GM19467 (cell line): ENCODE results near the gene C15orf40.
"Not testable (repeated sequence)": the region's sequence is repeated elsewhere in the genome, so short reads cannot be mapped to it uniquely, and the experiment has no call there.

Experiments
- ATAC-seq: cut with Tn5 transposase; IDR thresholded peaks from one replicate; pipeline ENCODE4 v1.9.1; 2021; ENCODE audit warnings: mild to moderate bottlenecking, moderate library complexity; ENCODE audit not compliant: unreplicated experiment

Gene C15orf40

GRCh38 chr15:83011271-83012075, at the start of gene C15orf40:
TSS of gene C15orf40 (minus strand) at chr15:83011639. CDS start at chr15:83011607, 32 bp downstream.
- peak; percentile 88 for ATAC-seq

GRCh38 chr15:83057696-83058376, 46.4 kb upstream of the C15orf40 start:
- ATAC-seq: no peak

GRCh38 chr15:83057002-83057401, 45.6 kb upstream of the C15orf40 start:
- no peak for ATAC-seq

GRCh38 chr15:83053151-83053550, 41.7 kb upstream of the C15orf40 start:
- ATAC-seq: no peak

- ATAC-seq: no peak
Measured at GRCh38 chr15:83046558-83047127, 35.2 kb upstream of the C15orf40 start.

GRCh38 chr15:83044156-83044555, 32.7 kb upstream of the C15orf40 start:
- no peak for ATAC-seq

- no peak for ATAC-seq
Measured at GRCh38 chr15:83039206-83039605, 27.8 kb upstream of the C15orf40 start.

- no peak for ATAC-seq
Measured at GRCh38 chr15:83036253-83036652, 24.8 kb upstream of the C15orf40 start.

GRCh38 chr15:83031234-83031633, 19.8 kb upstream of the C15orf40 start:
- not testable (repeated sequence) for ATAC-seq

GRCh38 chr15:83030021-83030420, 18.6 kb upstream of the C15orf40 start:
- ATAC-seq: no peak

- no peak for ATAC-seq
Measured at GRCh38 chr15:83018436-83018835, 7.0 kb upstream of the C15orf40 start.

- no peak for ATAC-seq
Measured at GRCh38 chr15:83016906-83017305, 5.5 kb upstream of the C15orf40 start.

- no peak for ATAC-seq
Measured at GRCh38 chr15:83015361-83015760, 3.9 kb upstream of the C15orf40 start.

- ATAC-seq: no peak
Measured at GRCh38 chr15:83014205-83014653, 2.8 kb upstream of the C15orf40 start.

GRCh38 chr15:83012636-83013035, 1.2 kb upstream of the C15orf40 start:
- ATAC-seq: no peak

GRCh38 chr15:83012076-83012426, 612 bp upstream of the C15orf40 start:
- no peak for ATAC-seq

GRCh38 chr15:83010709-83011270, 649 bp downstream of the C15orf40 start:
- ATAC-seq: peak; percentile 49

- not testable (repeated sequence) for ATAC-seq
Measured at GRCh38 chr15:83000672-83001031, 10.8 kb downstream of the C15orf40 start.

- no peak for ATAC-seq
Measured at GRCh38 chr15:82999905-83000671, 11.4 kb downstream of the C15orf40 start.

- ATAC-seq: no peak
Measured at GRCh38 chr15:82999426-82999825, 12.0 kb downstream of the C15orf40 start.

- ATAC-seq: no peak
Measured at GRCh38 chr15:82995938-82996337, 15.5 kb downstream of the C15orf40 start.
